Nephron (organoid): ENCODE data around the gene OR2F1.

ENCODE experiments used
- H3K27ac Mint-ChIP-seq, 3 experiments: 2 replicates each; pipeline ENCODE4 v1.8.0; 2020; ENCODE audit warnings: mixed read lengths in 3 of 3, mild to moderate bottlenecking in 2 of 3, moderate library complexity in 1 of 3
- H3K27me3 Mint-ChIP-seq: 2 replicates; pipeline ENCODE4 v1.8.0; 2021; ENCODE audit warnings: low read depth, mild to moderate bottlenecking, moderate library complexity, mixed read lengths
- H3K36me3 Mint-ChIP-seq: 2 replicates; pipeline ENCODE4 v1.8.0; 2020; ENCODE audit warnings: low read depth, mixed read lengths
- H3K4me1 Mint-ChIP-seq: 2 replicates; pipeline ENCODE4 v1.8.0; 2020; ENCODE audit warnings: mixed read lengths
- H3K4me3 Mint-ChIP-seq, 3 experiments: 2 replicates each; pipeline ENCODE4 v1.8.0; 2020; ENCODE audit warnings: mild to moderate bottlenecking in 3 of 3, mixed read lengths in 3 of 3, moderate library complexity in 2 of 3
- H3K9me3 Mint-ChIP-seq: 2 replicates; pipeline ENCODE4 v1.8.0; 2020; ENCODE audit warnings: mixed read lengths
- CTCF ChIP-seq, 3 experiments: fragments of 200-600 bp; sonication (generic); IDR thresholded peaks; one replicate each; pipeline ENCODE4 v1.5.0; 2021; ENCODE audit warnings: antibody characterized with exemption in 3 of 3; ENCODE audit not compliant: unreplicated experiment in 3 of 3

The OR2F1 gene

GRCh38 chr7:143979359-143979758 is 24.7 kb downstream of the OR2F1 start:
- Mint-ChIP-seq H3K4me1 (no peaks in the 10 kb centered on the region), H3K4me3 (no peak overlapping the region), H3K9me3 (no peaks in the 10 kb centered on the region), H3K27ac (no peak overlapping the region), H3K36me3 (no peaks in the 10 kb centered on the region), H3K27me3 (peaks cover 4% of the 10 kb centered on the region)
- no peak for TF ChIP-seq CTCF (IDR thresholded peaks at IDR 0.05; ENCODE audit: unreplicated experiment in 3 of 3)

DNA sequence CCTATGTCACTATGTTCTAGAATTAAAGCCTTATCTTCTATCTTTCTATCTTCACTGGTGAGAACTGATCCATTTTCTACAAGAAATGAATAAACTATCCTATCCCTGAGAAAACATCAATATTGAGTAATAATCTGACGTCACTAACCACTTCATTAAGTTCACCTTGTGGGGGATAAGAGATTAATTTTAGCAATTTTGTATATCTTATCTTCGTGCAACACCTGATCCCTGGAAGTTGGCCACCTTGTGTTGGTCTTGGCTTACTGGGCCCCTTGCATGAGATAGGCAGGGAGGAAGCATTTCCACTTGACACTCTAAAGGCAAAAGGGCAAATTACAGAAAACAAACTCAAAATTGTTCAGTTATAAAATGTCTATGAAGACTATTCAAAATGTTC is 25.4 kb downstream of the OR2F1 start:
- no peaks in the 10 kb centered on the region for H3K9me3 Mint-ChIP-seq
- H3K27me3 Mint-ChIP-seq = peaks cover 4% of the 10 kb centered on the region
- H3K4me3 Mint-ChIP-seq = no peak overlapping the region

GRCh38 chr7:143980746-143981510 is 26.3 kb downstream of the OR2F1 start:
- no peaks in the 10 kb centered on the region for H3K9me3 Mint-ChIP-seq
- H3K27ac Mint-ChIP-seq = no peak overlapping the region
- no peak for TF ChIP-seq CTCF (IDR thresholded peaks at IDR 0.05; ENCODE audit: unreplicated experiment in 3 of 3)
- no peaks in the 10 kb centered on the region for H3K4me1 Mint-ChIP-seq
- no peaks in the 10 kb centered on the region for H3K36me3 Mint-ChIP-seq
- H3K4me3 Mint-ChIP-seq = no peak overlapping the region
- H3K27me3 Mint-ChIP-seq = peaks cover 4% of the 10 kb centered on the region

More for the DNA sequence above, 25.4 kb downstream of the OR2F1 start:
- H3K36me3 Mint-ChIP-seq = no peaks in the 10 kb centered on the region
- H3K27ac Mint-ChIP-seq = no peak overlapping the region
- TF ChIP-seq CTCF (IDR thresholded peaks at IDR 0.05; ENCODE audit: unreplicated experiment in 3 of 3) = no peak
- no peaks in the 10 kb centered on the region for H3K4me1 Mint-ChIP-seq

DNA sequence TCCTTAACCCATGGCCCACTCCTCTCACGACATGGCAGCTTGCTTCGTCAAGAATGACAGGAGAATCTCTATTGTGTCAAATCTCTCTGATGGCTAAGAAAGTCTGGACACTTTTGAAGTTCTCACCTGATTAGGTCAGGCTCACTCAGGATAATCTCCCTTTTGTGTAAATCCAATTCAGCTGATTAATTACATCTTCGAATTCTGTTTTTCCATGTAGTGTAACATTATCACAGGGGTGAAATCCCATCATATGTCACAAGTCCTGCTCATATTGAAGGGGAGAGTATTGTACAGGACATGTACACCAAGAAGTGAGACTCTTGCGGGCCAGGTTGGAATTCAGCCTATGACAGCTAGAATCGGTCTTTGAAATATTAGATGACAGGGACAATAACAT is 29.3 kb downstream of the OR2F1 start:
- Mint-ChIP-seq H3K9me3 (no peaks in the 10 kb centered on the region), H3K36me3 (no peaks in the 10 kb centered on the region), H3K27me3 (peaks cover 4% of the 10 kb centered on the region), H3K4me3 (no peak overlapping the region), H3K4me1 (no peaks in the 10 kb centered on the region), H3K27ac (no peak overlapping the region)
- no peak for TF ChIP-seq CTCF (IDR thresholded peaks at IDR 0.05; ENCODE audit: unreplicated experiment in 3 of 3)

DNA sequence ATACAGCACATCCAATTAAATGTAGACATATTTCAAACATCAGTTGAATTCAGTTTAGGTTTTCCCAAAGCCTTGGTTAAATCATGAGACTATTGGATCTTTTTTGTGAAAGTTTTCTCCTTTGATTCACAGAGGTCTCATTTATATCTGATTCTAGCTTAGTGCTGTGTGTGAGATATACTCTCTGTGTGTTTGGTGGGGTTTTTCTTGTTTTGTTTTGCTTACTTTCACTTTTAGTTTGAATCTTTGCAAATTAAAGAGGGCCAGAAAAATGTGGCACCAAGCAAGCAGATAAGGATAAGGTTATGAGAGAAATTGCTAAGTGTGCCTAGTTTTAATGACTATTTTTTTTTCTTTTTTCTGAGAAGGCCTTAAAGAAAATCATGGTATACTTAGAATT is 32.9 kb downstream of the OR2F1 start:
- H3K27me3 Mint-ChIP-seq = no peaks in the 10 kb centered on the region
- no peak overlapping the region for H3K27ac Mint-ChIP-seq
- H3K9me3 Mint-ChIP-seq = peaks cover 3% of the 10 kb centered on the region
- no peaks in the 10 kb centered on the region for H3K36me3 Mint-ChIP-seq
- H3K4me1 Mint-ChIP-seq = no peaks in the 10 kb centered on the region
- no peak for TF ChIP-seq CTCF (IDR thresholded peaks at IDR 0.05; ENCODE audit: unreplicated experiment in 3 of 3)
- H3K4me3 Mint-ChIP-seq = no peak overlapping the region
